Activated CD4-positive, alpha-beta T cell treated with anti-CD3 and anti-CD28 coated beads for 4 hours (primary cell): ENCODE results near the gene TDRD7.
"Not testable (repeated sequence)": the region's sequence is repeated elsewhere in the genome, so short reads cannot be mapped to it uniquely, and the experiment has no call there.

Experiments used
- DNase-seq, 2 donors: peaks; one replicate each; pipeline ENCODE4 v3.0.0-alpha.2; 2020

TDRD7 gene

GRCh38 chr9:97430316-97431043, 18.6 kb downstream of the TDRD7 start:
- DNase-seq: no peak

GRCh38 chr9:97431044-97431441, 19.1 kb downstream of the TDRD7 start:
- DNase-seq: no peak

- no peak for DNase-seq
These were observed 19.8 kb downstream of the TDRD7 start for GRCh38 chr9:97431549-97432143.

GRCh38 chr9:97437051-97437600, 25.2 kb downstream of the TDRD7 start:
- no peak for DNase-seq

DNA sequence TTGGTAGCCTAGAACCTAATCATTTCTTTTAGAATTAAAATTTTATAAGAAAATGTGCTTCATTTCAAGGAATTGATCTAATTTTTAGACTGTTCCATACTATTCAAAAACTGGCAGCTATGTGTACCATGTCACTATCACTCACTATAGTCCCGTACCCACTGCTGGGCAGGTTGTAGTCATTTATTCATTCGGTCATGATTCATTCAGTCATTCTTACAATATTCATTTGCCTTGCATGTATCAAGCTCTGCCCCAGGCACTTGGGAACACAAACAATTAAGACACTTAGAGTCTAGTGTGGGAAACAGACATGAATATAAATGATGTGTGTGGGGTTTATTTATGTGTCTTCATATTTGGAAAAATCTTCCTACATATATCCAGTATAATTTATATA, 26.4 kb downstream of the TDRD7 start:
- no peak for DNase-seq

DNA sequence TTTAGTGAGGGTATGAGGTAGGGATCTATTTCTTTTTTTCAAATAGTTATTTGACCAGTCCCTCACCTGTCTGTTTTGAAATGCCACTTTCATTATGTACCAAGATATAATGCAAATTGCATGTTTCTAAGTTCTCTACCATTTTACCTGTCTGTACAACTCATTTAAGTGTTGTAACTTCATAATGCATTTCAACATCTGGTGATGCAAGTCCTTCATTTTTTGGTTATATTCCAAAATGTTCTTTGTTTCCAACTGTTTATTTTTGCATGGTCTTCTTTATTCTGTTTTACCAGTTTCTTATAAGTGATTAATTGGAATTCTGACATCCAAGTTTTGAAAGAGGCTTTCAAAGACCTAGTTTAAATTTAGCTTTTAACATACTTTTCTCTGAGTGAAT, 26.8 kb downstream of the TDRD7 start:
- no peak for DNase-seq

DNA sequence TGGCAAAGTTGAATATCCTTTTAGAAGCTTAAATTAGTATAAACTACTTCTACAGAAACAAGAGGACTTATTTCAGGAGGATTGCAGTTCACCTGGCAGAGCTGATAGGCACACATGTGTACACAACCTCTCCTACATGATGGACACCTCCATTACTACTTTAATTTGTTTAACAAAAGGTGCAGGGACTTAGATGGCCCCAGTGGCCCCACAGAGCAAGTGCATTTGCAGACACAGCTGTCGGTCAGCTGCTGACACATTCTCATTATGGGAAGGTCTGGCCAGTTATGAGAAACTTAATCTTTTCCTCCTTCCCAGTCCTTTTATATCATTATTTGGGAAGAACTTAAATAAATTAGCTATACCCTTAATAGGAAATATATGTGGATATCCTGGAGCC, 28.3 kb downstream of the TDRD7 start:
- DNase-seq: no peak

- DNase-seq: no peak
These were observed 29.8 kb downstream of the TDRD7 start for GRCh38 chr9:97441729-97442128.

DNA sequence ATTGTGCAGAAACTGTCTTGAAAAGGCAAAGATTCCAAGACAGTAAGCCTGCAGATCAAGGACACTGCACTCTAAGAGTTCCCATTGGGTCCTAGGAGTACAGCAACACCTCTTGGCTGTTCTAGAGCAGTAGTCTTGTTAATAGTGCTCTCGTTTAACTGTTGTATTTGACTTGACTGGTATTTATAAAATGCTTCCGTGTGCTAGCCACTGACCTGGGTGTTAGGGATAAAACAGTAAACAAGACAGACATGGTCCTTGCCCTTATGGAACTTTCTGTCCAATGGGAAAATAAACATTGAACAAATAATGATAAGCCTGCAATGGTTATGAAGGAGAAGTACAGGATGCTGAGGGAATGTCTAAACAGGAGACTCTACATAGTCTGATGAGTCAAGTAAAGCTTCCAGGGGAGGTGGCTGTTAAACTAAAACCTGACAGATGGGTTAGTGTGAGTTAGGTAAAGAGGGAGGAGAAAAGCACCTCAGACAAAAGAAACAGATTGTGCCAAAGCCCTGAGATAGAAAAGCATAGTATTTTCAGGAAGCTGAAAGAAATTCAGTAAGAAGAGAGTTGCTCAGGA, 33.3 kb downstream of the TDRD7 start:
- no peak for DNase-seq

DNA sequence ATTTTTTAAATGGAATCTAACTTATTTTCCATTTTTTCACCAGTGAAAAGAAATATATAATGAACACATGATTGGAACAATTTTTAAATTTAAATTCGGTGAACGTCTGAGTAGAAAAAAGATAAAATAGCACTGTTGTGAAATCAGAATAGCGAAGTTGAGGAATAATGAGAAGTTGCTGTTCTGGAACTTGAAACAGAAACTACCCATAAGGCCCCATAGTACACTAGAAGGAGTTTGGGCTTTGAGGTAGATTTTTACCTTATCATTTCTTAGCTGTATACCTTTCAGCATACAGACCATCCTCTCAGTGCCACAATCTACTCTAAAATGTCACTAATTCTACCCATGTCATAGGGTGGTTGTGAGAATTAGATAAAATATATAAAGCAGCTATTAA, 35.1 kb downstream of the TDRD7 start:
- no peak for DNase-seq

DNA sequence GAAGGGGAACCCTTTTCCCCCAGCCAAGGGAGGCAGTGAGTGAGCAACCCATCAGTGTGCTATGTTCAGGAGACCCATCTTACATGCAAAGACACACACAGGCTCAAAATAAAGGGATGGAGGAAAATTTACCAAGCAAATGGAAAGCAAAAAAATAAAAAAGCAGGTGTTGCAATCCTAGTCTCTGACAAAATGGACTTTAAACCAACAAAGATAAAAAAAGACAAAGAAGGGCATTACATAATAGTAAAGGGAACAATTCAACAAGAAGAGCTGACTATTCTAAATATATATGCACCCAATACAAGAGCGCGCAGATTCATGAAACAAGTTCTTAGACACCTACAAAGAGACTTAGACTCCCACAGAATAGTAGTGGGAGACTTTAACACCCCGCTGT, 41.7 kb downstream of the TDRD7 start:
- not testable (repeated sequence) for DNase-seq

DNA sequence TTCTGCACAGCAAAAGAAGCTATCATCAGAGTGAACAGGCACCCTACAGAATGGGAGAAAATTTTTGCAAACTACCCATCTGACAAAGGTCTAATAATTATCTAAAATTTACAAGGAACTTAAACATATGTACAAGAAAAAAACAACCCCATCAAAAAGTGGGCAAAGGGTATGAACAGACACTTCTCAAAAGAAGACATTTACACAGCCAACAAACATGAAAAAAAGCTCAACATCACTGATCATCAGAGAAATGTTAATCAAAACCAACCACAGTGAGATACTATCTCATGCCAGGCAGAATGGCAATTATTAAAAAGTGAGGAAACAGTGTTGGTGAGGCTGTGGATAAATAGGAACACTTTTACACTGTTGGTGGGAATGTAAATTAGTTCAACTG, 44.9 kb downstream of the TDRD7 start:
- not testable (repeated sequence) for DNase-seq

GRCh38 chr9:97459326-97459725, 47.4 kb downstream of the TDRD7 start:
- no peak for DNase-seq

DNA sequence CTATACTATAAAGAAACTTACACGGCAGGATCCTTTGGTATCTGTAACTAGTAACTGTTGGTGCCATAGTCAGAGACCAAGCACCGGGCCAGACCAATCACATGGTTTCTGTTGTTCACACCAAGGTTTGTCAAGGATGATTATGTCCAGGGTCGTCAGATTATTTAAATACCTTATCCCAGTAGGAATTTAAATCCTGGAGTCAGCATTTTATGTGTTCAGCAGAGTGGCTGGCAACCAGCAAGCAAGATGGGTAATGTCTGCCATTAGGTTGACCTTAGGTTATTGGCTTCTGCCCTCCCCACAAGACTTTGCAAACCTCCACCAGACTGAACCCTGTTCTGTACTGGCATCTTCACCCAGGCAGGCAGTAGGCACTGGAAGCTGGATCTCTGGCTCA, 50.3 kb downstream of the TDRD7 start:
- DNase-seq: no peak

- no peak for DNase-seq
These were observed 51.0 kb downstream of the TDRD7 start for GRCh38 chr9:97462914-97463313.

DNA sequence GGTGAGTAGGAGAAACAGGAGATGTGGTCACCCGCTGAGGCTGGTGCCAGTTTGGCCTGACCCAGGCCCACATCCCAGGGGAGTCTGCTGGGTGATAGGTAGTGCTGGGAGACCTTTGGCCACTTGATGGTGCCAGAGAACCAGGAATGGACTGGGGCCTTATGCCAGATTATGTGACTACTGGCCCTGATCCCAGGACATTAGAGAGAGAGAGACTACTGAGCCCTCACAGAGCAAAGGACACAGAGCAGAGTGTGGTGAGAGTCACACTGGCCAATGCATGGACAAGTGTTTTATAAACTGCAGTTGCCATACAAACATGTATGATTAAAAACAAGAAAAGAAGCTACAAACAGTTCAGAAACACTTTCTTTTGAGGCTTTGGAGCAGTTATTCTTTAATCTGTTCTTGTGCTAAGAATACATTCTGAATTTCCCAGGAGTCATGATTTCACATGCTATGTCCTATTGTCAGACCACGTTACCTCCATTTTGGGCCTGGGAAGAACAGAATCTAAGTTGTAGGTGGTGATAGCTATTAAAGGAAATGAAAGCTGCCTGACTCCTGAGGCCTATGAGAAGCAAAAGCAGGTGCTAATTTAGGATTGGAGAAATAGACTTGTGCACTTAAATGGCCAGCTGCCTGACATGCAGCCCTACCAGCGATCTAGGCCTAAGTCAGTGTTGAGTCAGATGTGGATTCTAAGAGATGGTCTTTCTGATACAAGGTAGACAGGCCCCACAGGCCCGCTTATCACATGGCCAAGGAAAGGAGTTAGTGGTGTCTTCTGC, 57.0 kb downstream of the TDRD7 start:
- peak in 1 of 2 donors; percentile 9 for DNase-seq

DNA sequence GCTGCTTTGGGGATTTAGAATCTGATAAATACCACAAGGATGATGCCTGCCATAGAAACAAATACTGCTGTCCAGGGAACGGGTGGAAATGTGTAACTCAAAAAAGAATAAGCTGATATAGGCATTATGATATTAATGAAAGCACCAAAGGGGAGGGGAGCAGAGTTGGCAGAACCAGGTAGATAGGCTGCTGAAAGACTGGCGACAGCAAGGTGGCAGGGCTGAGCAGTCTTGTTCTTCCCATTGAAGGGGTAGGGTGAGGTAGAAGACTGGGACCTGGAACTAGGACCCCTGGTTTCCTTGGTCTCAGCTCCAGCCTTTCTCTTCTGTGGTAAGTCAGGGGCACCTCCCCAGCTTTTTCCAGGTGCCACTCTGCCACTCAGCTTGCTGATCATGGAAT, 58.2 kb downstream of the TDRD7 start:
- no peak for DNase-seq

DNA sequence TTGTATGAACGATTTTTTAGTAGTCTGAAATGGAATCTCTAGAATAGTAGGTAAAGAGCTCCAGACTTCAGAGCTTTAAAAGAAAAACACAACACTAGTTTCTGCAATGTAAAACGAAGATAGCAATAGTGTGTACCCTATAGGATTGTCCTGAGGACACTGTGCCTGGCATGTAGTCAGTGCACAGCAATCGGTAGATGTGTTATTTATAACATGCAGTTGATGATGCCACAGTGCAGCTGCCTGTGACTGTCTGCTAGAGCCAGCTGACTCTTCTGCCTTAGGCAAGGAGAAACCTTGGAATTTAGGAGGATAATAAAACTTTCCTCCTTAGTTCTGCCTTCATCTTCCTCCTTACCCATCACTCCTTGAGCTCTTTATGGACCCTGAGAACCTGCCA, 61.8 kb downstream of the TDRD7 start:
- DNase-seq: no peak

DNA sequence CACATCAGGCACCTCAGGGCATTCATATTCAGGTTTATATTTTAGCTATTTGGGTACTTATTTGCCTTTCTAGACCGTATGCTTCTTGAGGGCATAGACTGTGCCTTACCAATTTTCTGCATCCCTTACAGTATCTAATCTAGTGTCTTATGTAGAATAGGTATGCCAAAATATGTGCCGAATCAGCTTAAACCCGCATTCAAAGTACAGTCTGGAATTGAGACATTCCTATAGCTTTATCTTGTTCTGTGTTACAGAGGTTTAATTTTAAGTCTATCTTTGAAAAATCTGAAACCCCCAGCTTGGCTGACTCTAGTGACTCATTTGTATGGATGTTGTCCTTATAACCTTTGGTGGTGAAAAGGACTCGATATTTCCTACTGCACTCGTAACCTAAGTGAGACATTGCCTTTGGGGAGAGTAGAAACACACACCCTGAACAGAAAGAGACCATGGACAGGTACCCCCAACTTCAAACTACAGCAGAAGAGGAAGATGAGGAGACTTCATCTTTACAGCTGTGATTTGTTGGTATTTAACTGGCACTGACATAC, 62.6 kb downstream of the TDRD7 start:
- DNase-seq: no peak

DNA sequence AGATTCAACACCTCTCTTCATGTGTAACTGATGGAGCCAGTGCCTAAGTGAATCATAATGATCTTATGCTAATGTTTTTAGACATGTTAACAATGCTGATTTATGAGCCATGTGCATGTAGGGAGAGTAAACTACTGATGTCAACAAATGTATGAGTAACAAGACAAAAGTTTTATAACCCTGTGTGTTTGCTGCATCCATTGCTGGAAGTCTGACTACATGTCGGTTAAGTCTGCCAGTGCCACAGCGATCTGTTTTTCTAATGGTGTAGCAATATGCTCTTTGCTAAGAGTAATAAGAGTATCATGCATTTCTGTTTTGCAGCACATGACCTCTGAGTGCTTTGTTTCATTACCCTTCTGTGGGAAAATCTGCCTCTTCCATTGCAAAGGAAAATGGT, 63.2 kb downstream of the TDRD7 start:
- DNase-seq: no peak

- no peak for DNase-seq
These were observed 66.5 kb downstream of the TDRD7 start for GRCh38 chr9:97478301-97478981.

GRCh38 chr9:97479496-97480159, 67.7 kb downstream of the TDRD7 start:
- no peak for DNase-seq
